Measurements from ENCODE around the gene CLPSL2.

The CLPSL2 gene

GRCh38 chr6:35742842-35743241, 33.6 kb upstream of the CLPSL2 start:
- Histone ChIP-seq H3K4me3 (replicated peaks; ENCODE audit: insufficient read depth, low read length) (no peak overlapping the region), H3K27ac (replicated peaks) (no peak overlapping the region)
- TF ChIP-seq CTCF (IDR thresholded peaks at IDR 0.05; ENCODE audit: insufficient read depth, low read length) = no peak
- no peak for TF ChIP-seq GABPA (IDR thresholded peaks at IDR 0.05; ENCODE audit: low read depth)
- no peak for TF ChIP-seq REST (IDR thresholded peaks at IDR 0.05; ENCODE audit: insufficient replicate concordance, low read depth)
- TF ChIP-seq POLR2AphosphoS5 (IDR thresholded peaks at IDR 0.05; ENCODE audit: low read depth) = no peak
- TF ChIP-seq SPI1 (IDR thresholded peaks at IDR 0.05; ENCODE audit: borderline replicate concordance, low read depth) = no peak

GRCh38 chr6:35745509-35745908, 30.9 kb upstream of the CLPSL2 start:
- TF ChIP-seq REST (IDR thresholded peaks at IDR 0.05; ENCODE audit: insufficient replicate concordance, low read depth) = no peak

More at GRCh38 chr6:35742842-35743241, 33.6 kb upstream of the CLPSL2 start:
- no peak for DNase-seq (ENCODE audit: low read depth in 1 of 2, low spot score in 1 of 2)
- H3K27me3 ChIP-seq (ENCODE audit: insufficient read depth, poor library complexity, severe bottlenecking) = no peaks in the 10 kb centered on the region

GRCh38 chr6:35746516-35746915, 29.9 kb upstream of the CLPSL2 start:
- no peaks in the 10 kb centered on the region for H3K27me3 ChIP-seq (ENCODE audit: insufficient read depth, poor library complexity, severe bottlenecking)
- no peak for TF ChIP-seq GABPA (IDR thresholded peaks at IDR 0.05; ENCODE audit: low read depth)
- no peak for TF ChIP-seq CTCF (IDR thresholded peaks at IDR 0.05; ENCODE audit: insufficient read depth, low read length)
- H3K27ac ChIP-seq (replicated peaks) = no peak overlapping the region
- H3K4me3 ChIP-seq (replicated peaks; ENCODE audit: insufficient read depth, low read length) = no peak overlapping the region
- DNase-seq (ENCODE audit: low read depth in 1 of 2, low spot score in 1 of 2) = no peak

More at GRCh38 chr6:35745509-35745908, 30.9 kb upstream of the CLPSL2 start:
- H3K4me3 ChIP-seq (replicated peaks; ENCODE audit: insufficient read depth, low read length) = no peak overlapping the region
- H3K27me3 ChIP-seq (ENCODE audit: insufficient read depth, poor library complexity, severe bottlenecking) = no peaks in the 10 kb centered on the region
- no peak overlapping the region for H3K27ac ChIP-seq (replicated peaks)
- no peak for DNase-seq (ENCODE audit: low read depth in 1 of 2, low spot score in 1 of 2)

- no peak for TF ChIP-seq POLR2AphosphoS5 (IDR thresholded peaks at IDR 0.05; ENCODE audit: low read depth)
- TF ChIP-seq CTCF (IDR thresholded peaks at IDR 0.05; ENCODE audit: insufficient read depth, low read length) = no peak
- TF ChIP-seq REST (IDR thresholded peaks at IDR 0.05; ENCODE audit: insufficient replicate concordance, low read depth) = no peak
- no peak for TF ChIP-seq GABPA (IDR thresholded peaks at IDR 0.05; ENCODE audit: low read depth)
- TF ChIP-seq SPI1 (IDR thresholded peaks at IDR 0.05; ENCODE audit: borderline replicate concordance, low read depth) = no peak
- Histone ChIP-seq H3K27ac (replicated peaks) (no peak overlapping the region), H3K27me3 (ENCODE audit: insufficient read depth, poor library complexity, severe bottlenecking) (no peaks in the 10 kb centered on the region), H3K4me3 (replicated peaks; ENCODE audit: insufficient read depth, low read length) (no peak overlapping the region)
- DNase-seq (ENCODE audit: low read depth in 1 of 2, low spot score in 1 of 2) = no peak
These were observed 28.5 kb upstream of the CLPSL2 start for GRCh38 chr6:35747877-35748276.

Measured in HL-60 (cell line).